GDM1 (cell line): ENCODE results near the gene CNIH2.
A peak's percentile ranks its signal among the peaks of the same experiment; 100 is the strongest.
"Not testable (repeated sequence)": the region's sequence is repeated elsewhere in the genome, so short reads cannot be mapped to it uniquely, and the experiment has no call there.

ENCODE experiments used
- DNase-seq: peaks from one replicate; lab custom pipeline; 2025; lab: John Stamatoyannopoulos, UW

Gene CNIH2

DNA sequence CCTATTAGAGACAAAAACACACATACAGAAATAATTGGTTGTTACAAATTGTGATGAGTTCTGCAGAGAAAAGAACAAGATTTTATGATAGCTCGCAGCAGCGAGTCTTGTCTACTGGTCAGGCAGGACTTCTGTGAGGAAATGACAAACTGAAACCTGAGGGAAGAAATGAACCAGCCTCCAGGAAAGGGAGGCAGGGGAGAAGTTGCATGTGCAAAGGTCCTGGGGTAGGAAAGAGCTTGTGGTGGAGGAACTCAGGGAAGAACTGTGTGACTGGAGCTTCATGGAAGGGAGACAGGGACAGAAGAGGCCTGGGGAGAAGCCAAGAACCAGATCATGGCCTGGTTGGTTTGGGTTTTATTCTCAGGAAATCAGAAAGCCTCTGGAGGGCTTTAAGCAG, 18.8 kb upstream of the CNIH2 start:
- DNase-seq = no peak

DNA sequence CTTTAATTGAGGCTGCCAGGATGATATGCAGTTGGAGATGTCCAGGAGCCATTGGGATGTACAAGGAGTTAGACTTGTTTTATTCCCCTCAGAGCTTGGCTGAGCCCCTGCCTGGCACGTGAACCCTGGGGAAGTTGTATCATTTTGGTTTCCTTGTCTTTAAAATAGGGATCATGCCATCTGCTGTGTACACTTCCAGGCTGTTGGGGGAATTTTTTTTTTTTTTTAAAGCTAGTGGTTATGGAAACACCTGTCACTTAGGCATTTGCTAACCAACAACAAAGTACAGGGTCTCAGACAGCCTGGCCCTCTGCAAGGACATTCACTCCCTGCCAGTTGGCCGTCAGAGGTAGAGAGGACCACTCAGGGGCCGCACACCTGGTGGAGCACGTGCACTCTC, 18.0 kb upstream of the CNIH2 start:
- no peak for DNase-seq

DNA sequence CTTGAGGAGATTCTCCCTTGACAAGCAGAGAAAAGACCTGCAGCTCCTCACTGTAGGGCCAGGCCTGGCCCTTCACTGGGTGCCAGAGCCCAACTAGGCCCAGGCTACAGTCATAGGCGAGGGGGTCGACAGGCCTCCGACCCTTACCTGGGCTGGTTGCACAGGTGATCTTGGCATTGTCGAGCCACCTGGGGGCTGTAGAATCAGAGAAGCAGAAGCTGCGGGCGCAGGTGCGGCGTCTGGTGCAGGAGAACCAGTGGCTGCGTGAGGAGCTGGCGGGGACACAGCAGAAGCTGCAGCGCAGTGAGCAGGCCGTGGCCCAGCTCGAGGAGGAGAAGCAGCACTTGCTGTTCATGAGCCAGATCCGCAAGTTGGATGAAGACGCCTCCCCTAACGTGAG, 16.4 kb upstream of the CNIH2 start:
- DNase-seq = no peak

DNA sequence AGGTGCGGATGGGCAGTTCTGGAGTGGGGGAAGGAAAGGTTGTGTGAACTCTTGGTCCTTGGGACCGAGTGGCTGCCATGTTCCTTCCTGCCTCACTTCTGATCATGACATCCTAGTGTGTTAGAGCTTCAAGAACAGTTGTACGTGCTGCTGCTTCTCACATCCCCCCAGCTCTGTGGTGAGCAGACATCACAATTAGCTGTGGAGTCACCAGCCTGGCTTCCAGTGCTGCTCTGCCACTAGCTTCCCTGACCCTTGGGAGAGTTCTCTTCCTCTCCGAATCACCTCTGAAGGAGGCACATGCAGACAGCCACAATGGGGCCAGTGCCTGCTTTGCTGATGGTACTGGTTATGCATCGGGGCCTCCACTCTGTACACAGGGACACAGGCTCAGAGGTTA, 15.8 kb upstream of the CNIH2 start:
- no peak for DNase-seq

DNA sequence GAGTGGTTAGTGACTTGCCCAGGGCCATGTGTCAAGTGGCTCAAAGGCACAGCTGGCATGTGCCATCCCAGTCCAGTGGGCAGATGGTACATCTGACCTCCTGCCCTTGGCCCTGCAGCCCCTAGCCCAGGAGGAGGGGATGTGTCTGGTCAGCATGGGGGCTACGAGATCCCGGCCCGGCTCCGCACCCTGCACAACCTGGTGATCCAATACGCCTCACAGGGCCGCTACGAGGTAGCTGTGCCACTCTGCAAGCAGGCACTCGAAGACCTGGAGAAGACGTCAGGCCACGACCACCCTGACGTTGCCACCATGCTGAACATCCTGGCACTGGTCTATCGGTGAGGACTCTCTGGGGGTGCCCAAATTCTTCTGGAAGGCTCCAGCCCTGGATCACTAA, 15.3 kb upstream of the CNIH2 start:
- DNase-seq = no peak

DNA sequence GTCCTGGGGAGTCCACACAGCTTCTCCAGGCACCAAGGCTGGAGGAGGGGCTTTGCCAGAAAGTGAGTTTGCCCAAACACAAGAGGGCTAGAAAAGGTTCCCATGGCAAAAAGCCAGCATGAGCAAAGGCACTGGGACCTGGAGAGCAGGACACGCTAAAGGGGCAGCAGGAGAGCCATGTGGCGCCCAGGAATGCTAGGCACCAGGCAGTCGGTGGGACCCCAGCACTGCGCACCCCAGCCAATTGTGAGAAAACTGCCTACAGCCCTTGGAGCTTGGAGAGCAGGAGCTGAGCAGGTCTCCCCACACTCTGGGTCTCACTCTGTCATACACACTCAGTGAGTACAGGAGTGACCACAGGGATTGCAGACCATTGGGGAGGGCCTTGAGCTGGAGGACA, 14.7 kb upstream of the CNIH2 start:
- DNase-seq = no peak

DNA sequence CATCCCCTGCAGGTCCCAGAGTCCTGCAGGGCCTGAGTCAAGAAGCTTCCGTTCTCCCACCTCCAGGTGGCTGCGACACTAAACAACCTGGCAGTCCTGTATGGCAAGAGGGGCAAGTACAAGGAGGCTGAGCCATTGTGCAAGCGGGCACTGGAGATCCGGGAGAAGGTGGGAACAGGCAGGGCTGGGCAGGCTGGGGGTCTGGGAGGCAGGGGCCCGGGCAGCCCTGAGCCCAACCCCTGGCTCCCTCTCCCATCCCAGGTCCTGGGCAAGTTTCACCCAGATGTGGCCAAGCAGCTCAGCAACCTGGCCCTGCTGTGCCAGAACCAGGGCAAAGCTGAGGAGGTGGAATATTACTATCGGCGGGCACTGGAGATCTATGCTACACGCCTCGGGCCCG, 14.2 kb upstream of the CNIH2 start:
- DNase-seq = no peak

DNA sequence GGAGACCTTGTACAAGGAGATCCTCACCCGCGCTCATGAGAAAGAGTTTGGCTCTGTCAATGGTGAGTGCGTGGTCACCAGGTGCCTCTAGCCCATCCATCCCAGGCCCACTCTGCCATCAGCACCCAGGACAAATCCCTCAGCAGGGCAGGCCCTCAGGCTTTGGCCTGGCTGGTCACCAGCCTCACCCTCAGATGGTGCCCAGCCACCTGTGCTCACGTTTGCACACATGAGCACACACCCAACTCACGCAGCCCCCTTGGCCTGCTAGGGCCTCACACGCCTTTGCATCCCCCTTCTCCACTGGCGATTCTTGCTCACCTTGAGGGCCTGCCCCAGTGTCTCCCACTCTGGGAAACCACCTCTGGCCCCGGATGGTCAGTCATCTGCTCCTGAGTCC, 13.6 kb upstream of the CNIH2 start:
- no peak for DNase-seq

DNA sequence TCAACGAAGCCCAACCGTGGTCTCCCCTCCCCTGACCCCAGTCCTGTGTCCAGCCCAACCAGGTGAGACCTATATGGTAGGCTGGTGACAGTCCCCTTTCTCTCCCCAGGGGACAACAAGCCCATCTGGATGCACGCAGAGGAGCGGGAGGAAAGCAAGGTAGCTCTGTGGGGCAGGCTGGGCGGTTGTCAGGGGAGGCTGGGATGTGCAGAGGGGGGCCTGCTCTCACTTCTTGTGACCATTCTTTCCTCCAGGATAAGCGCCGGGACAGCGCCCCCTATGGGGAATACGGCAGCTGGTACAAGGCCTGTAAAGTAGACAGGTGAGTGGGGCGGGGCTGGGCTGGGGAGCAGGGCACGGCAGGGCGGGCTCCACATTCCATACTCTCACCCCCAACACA, 13.1 kb upstream of the CNIH2 start:
- DNase-seq = no peak

DNA sequence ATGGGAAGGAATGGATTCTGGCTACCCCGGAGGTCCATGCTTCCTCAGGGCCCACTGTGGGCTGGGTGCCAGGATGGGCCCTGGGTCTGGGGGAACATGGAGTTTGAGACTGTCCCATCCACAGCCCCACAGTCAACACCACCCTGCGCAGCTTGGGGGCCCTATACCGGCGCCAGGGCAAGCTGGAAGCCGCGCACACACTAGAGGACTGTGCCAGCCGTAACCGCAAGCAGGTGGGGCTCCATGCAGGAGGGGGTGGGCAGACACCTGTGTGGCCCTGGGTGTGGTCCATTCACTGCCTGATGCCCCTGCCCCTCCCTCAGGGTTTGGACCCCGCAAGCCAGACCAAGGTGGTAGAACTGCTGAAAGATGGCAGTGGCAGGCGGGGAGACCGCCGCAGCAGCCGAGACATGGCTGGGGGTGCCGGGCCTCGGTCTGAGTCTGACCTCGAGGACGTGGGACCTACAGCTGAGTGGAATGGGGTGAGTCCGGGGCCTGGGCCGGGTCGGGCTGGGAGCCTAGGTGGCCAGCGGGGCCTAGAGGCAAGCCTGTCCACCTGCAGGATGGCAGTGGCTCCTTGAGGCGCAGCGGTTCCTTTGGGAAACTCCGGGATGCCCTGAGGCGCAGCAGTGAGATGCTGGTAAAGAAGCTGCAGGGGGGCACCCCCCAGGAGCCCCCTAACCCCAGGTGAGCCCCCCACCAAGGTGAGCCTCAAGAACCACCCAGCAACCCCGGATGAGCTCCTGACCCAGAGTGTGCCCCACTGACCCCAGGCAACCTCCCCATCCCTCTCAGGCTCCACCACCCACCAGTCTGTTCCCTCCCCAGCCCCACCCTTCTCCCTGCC, 12.2 kb upstream of the CNIH2 start:
- no peak for DNase-seq

DNA sequence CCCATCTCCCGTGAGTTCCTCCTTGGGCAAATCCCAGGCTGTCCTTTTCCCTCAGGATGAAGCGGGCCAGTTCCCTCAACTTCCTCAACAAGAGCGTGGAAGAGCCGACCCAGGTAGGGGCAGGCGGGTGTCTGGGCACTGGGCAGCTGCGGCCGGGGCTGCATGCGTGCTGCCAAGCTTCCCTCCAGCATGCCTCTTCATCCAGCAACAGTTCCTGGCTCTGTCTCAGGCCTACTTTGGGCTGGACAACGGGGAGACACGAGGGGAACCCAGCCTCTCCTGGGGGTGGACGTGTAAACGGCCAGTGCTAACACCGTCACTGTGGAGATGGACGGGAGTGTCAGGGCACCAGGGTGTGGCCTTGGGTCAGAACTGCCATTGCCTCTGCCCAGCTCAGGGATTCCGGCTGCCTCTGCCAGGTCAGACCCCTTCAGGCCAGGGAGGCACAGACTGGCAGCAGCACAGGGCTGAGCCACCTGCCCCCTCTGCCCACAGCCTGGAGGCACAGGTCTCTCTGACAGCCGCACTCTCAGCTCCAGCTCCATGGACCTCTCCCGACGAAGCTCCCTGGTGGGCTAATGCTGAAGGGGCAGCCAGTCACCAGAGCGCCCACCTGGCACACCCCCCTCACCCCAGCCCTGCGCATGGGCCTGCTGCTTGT, 11.5 kb upstream of the CNIH2 start:
- no peak for DNase-seq

DNA sequence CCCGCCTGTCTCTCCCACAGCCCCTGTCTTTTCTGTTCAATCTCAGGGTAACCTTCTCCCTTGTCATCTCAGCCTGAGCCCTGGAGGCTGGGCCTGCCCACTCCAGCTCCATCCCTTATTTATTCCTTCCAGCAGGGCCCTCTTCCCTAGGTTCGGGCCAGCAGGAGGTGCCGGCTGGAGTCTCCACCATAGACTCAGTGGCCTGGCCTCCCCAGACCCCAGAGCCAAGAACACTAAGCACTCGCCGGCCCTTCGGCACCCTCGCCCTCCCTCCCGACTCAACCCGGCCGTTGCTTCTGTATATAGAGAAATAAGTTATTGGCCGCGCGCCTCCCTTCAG, 11.0 kb upstream of the CNIH2 start:
- no peak for DNase-seq

DNA sequence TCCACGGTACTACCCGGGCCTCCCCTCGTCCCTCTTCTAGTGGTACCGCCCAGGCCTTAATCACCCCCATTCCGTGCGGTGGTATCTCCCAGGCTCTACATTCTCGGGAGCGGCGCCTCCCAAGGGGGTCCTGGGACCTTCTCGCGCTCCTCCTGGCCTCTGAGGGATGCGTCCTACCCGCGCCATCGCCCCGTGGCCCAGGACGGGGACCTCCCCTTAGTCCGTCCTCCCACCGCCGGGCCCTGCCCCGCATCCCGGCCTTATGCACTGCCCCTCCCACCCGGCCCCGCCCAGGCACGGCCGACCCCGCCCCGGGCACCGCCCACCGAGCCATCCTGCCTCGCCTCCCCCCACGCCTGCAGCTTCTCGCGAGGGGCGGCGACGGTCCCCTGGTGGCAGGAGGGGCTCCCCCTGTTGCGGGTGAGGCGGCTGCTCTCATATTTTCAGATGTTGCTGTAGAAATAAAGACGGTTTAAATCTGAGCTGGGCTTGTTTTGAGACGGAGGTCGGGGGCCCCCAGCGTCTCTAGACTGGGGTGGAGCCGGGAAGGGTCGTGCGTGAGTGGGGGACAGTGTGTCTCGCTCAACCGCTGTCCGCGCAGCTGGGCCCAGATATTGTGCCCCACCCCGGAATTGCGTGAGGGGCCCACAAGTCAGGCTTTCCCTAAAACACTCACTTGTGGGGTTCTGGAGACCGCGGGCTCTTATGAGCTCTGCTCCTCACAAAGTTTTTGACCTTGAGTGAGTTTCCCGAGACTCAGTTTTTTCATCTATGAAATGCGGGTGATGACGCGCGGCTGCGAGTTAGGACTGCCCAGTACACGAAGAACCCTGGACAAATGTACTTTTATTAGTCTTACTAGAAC, 10.4 kb upstream of the CNIH2 start:
- peak; percentile 80 for DNase-seq

DNA sequence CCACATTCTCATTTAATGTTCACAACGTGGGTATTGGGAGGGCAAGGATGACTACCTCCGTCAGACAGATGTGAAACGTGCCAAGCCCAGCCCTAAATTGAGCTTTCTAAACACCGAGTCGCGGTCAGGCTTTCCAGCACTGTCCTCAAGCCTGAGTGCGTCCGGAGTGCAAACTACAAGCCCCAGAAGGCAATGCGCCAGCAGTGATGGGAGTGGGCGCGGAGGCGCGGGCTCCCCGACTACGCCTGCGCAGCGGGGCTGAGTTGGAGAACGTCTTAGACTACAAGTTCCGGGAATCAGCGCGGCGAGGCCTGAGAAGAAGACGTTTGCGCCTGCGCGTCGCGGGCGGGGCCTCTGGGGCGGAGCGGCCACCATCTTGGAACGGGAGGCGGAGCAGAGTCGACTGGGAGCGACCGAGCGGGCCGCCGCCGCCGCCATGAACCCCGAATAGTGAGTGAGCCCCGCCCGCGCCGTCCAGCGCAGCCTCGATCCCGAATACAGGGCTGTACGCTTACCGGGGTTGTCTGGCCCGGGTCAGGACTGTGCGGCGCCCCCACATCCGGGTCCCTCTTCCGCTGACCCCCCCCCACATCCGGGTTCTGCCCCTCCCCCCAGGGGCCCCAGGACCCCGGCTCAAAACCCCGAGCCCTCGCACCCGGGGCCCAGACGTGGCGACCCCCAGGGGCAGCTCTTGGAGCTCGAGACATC, 9.6 kb upstream of the CNIH2 start, which contains the start of gene RAB1B:
RAB1B (plus strand) TSS at position 396 of the 708 bp plus-strand sequence; CDS start at position 437, 41 bp downstream.
- DNase-seq = peak; percentile 99

DNA sequence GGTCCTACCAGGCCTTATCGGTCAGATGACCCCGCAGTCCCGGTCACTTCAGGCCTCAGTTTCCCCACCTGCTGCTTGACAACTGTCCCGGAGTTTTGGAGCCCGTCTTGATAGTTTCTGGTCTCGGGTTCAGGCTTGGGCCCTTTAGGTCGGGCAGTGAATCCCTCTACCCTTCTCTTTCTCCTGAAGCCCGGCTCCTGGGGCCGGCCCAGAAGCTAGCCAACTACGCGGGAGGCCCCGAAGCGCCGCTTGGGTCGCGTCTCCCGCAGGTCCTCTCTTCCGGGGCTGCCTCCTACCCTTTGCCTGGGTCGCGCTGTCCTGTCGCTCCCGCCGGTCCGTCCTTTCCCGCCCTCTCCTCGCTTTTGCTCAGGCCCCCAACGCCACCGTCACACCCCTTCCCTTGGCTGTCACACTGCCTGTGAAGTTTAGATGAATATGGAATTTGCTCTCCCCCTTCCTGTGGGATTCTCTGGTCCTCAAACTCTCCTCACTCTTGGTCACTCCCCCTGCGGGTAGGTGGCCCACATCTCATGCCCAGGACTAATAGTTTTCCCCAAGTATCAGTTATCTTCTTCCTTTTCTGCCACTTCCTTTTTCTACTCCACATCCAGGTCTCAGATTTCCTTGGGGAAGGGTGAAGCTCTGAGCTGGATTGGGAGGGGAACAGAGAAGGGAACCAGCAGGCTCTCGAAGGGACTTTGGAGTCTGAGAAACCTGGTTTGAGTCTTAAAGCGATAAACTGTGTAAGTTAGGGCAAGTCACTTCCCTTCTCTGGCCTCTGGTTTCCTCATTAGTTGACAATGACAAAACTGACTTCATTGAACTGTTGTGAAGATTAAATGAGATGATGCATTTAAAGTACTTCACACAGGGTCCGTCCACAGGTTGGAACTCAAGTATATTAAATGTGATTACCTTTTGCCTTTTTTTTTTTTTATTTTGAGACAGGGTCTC, 8.7 kb upstream of the CNIH2 start:
- DNase-seq = peak; percentile 37

DNA sequence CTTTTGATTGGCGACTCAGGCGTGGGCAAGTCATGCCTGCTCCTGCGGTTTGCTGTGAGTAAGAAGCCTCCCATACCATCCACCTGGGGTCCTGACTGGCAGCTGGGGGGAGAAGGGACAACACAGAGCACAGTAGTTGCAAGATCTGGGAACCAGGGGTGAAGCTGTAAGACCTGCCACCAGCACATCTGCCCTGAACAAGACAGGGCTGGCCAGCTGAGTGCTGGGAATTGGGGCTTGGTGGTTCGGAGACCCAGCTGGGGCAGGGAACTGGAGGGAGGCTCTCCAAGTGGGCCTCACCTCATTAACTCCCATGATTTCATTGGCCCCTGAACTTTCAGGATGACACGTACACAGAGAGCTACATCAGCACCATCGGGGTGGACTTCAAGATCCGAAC, 6.2 kb upstream of the CNIH2 start:
- DNase-seq = no peak

DNA sequence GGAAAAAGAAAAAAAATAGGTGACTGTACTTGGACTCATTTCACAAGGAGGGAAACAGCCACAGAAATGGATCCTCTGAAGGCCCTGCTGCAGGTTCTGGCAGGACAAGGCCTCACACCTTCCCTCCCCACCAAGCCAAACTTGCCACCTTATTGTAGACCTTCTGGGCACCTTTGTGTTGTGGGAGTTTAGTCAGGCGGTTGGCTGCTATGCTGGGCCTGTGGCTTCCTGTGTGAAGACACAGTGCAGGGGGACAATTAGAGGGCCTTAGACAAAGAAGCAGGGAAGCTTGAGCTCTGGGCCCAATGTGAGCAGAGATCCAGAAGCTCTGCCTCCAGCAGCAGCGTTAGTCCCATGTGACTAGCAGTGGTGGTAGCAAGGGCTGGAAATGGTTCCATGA, 5.4 kb upstream of the CNIH2 start:
- no peak for DNase-seq

DNA sequence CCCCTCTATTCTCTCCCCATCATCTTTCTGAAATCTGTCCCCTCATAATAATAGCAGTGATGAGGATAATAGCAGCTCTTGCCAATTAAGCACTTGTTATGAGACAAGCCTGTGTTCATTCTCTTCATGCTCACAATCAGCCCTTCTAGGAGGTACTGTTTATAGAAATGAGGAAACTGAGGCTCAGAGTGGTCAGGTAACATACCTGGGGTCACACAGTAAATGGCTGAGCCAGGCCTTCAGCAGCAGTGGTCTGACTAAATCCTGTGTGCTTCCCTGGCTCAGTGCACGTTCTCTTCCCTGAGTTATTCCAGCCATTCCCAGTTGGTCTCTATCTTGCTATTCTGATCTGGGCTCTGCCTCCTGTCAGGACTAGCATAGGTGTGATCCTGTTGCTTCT, 3.8 kb upstream of the CNIH2 start:
- no peak for DNase-seq

DNA sequence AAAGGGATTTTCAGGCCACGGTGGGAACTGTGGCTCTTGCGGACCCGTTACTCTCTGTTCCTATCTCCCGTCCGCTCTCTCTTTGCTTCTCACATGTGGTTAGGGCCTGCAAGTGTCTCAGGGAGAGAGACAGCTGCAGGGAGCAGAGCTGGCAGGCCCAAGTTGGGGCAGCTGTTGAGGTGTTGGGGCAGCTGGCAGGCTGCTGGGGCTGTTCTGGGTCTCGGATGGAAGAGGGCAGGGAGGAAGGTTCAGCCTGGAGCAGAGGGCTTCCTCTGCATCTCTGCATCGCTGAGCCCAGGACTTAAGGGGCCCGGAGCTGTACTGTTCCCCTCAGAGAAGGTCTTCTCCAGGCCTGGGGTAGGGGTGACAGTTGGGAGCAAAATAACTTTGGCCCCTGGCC, 2.6 kb upstream of the CNIH2 start:
- no peak for DNase-seq

DNA sequence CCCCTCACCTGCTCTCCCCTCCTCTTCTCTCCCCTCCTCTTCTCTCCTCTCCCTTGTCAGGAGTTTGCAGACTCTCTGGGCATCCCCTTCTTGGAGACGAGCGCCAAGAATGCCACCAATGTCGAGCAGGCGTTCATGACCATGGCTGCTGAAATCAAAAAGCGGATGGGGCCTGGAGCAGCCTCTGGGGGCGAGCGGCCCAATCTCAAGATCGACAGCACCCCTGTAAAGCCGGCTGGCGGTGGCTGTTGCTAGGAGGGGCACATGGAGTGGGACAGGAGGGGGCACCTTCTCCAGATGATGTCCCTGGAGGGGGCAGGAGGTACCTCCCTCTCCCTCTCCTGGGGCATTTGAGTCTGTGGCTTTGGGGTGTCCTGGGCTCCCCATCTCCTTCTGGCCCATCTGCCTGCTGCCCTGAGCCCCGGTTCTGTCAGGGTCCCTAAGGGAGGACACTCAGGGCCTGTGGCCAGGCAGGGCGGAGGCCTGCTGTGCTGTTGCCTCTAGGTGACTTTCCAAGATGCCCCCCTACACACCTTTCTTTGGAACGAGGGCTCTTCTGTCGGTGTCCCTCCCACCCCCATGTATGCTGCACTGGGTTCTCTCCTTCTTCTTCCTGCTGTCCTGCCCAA, 1.9 kb upstream of the CNIH2 start:
- DNase-seq = no peak

DNA sequence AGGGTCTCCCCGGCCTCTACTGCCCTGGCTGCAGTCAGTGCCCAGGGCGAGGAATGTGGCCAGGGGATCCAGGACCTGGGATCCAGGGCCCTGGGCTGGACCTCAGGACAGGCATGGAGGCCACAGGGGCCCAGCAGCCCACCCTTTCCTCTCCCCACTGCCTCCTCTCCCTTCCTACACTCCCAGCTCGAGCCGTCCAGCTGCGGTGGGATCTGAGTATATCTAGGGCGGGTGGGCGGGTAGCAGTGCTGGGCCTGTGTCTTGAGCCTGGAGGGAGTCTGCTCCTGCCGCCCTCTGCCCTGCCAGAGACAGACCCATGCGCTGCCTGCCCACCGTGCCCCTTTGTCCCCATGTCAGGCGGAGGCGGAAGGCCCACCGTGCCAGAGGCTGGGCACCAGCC, 1.4 kb upstream of the CNIH2 start:
- not testable (repeated sequence) for DNase-seq
